HCT116 (cell line): ENCODE results near the gene EXD2. TPM values are rescaled to one million over a fixed set of nuclear protein-coding genes. Genes with fewer than 3 reads are reported as not detected.

Source experiments
- ATAC-seq: fragments of 200-7000 bp; cut with Tn5 transposase; 2 replicates; pipeline ENCODE4 v1.9.1; 2020; ENCODE audit warnings: mild to moderate bottlenecking, moderate library complexity
- BruUV-seq: library from RNA; stranded (reverse); fragments of 400-500 nt; replicated peaks from 2 replicates; lab custom pipeline; 2021; lab: Mats Ljungman, UMichigan
- CTCF ChIA-PET: fragments of 300-600 bp; sonication (Branson Sonifier 250); formaldehyde crosslinking; loops from one replicate; lab custom pipeline; 2021; ENCODE audit warnings: antibody characterized with exemption; lab: Charles Lee
- POLR2A ChIA-PET: fragments of 300-600, 350-600 bp; sonication (Branson Sonifier 250); formaldehyde crosslinking; loops from one replicate; lab custom pipeline; 2021; ENCODE audit warnings: antibody characterized with exemption; lab: Charles Lee
- RAD21 ChIA-PET, 2 experiments: fragments of 300-600 bp; sonication (Branson Sonifier 250); formaldehyde crosslinking; loops; one replicate each; lab custom pipeline; 2023; ENCODE audit warnings: low total read pairs in 2 of 2; ENCODE audit not compliant: uncharacterized antibody in 2 of 2, unreplicated experiment in 2 of 2, low non-redundant PET in 1 of 2; lab: Charles Lee
- DNase-seq: peaks from one replicate; pipeline ENCODE4 v3.0.0-alpha.2; 2010; ENCODE audit warnings: low read depth, low spot score
- H2AFZ ChIP-seq: fragments of 200-600 bp; shearing (Covaris generic), sonication (generic); 2 replicates; pipeline ENCODE4 v1.6.1; 2017; ENCODE audit warnings: low read depth, mixed run types, mixed read lengths, antibody characterized with exemption, low read length; ENCODE audit not compliant: poor library complexity, severe bottlenecking
- H3K27ac ChIP-seq: 2 replicates; pipeline ENCODE4 v1.5.1; 2012; ENCODE audit warnings: low read depth, low read length
- H3K27me3 ChIP-seq: fragments of 200-600 bp; sonication (generic); 2 replicates; pipeline ENCODE4 v1.6.1; 2016; ENCODE audit warnings: mixed run types, low read length, mixed read lengths; ENCODE audit not compliant: insufficient read depth
- H3K36me3 ChIP-seq, 2 experiments: fragments of 200-500 bp in 1 of 2; fragments of 200-600 bp in 1 of 2; sonication (Bioruptor generic) in 1 of 2; sonication (generic) in 1 of 2; 2 replicates each; pipeline versions ENCODE4 v1.5.1 to v1.6.1; 2014 to 2016; ENCODE audit warnings: low read length in 2 of 2, inconsistent platforms in 1 of 2, mixed read lengths in 1 of 2, mixed run types in 1 of 2; ENCODE audit not compliant: insufficient read depth in 2 of 2, control insufficient read depth in 1 of 2
- H3K4me1 ChIP-seq, 2 experiments: fragments of 200-600 bp in 1 of 2; sonication (generic) in 1 of 2; 2 replicates each; pipeline versions ENCODE4 v1.5.1 to v1.6.1; 2012 to 2017; ENCODE audit warnings: low read length in 2 of 2, inconsistent platforms in 1 of 2, mild to moderate bottlenecking in 1 of 2, mixed read lengths in 1 of 2, mixed run types in 1 of 2, moderate library complexity in 1 of 2; ENCODE audit not compliant: insufficient read depth in 2 of 2, control insufficient read depth in 1 of 2
- H3K4me2 ChIP-seq: fragments of 200-600 bp; sonication (generic); 2 replicates; pipeline ENCODE4 v1.6.1; 2017; ENCODE audit warnings: mixed run types, low read length, mixed read lengths
- H3K4me3 ChIP-seq, 2 experiments: fragments of 200-600 bp in 1 of 2; sonication (generic) in 1 of 2; replicated peaks in 1 of 2; 2 replicates each; pipeline ENCODE4 v1.5.1; 2011 to 2016; ENCODE audit warnings: low read length in 2 of 2, control low read depth in 1 of 2, low read depth in 1 of 2, mild to moderate bottlenecking in 1 of 2, mixed read lengths in 1 of 2, mixed run types in 1 of 2
- H3K79me2 ChIP-seq: fragments of 200-600 bp; sonication (generic); 2 replicates; pipeline ENCODE4 v1.6.1; 2017; ENCODE audit warnings: mild to moderate bottlenecking, mixed run types, low read length, moderate library complexity, mixed read lengths; ENCODE audit not compliant: insufficient read depth
- H3K9ac ChIP-seq: fragments of 200-600 bp; sonication (generic); 2 replicates; pipeline ENCODE4 v1.6.1; 2016; ENCODE audit warnings: low read length, mixed read lengths
- H3K9me2 ChIP-seq: fragments of 200-600 bp; sonication (generic), shearing (Covaris generic); 2 replicates; pipeline ENCODE4 v1.6.1; 2017; ENCODE audit warnings: mixed run types, mild to moderate bottlenecking, moderate library complexity; ENCODE audit not compliant: insufficient read depth
- H3K9me3 ChIP-seq, 2 experiments: fragments of 200-500 bp in 1 of 2; fragments of 200-600 bp in 1 of 2; sonication (Bioruptor generic) in 1 of 2; sonication (generic) in 1 of 2; 2 replicates each; pipeline ENCODE4 v1.6.1; 2014 to 2017; ENCODE audit warnings: low read length in 2 of 2, mixed read lengths in 2 of 2, inconsistent platforms in 1 of 2, low read depth in 1 of 2, mild to moderate bottlenecking in 1 of 2, mixed run types in 1 of 2, moderate library complexity in 1 of 2; ENCODE audit not compliant: control insufficient read depth in 1 of 2, insufficient read depth in 1 of 2
- H4K20me1 ChIP-seq: fragments of 200-600 bp; sonication (generic), shearing (Covaris generic); 2 replicates; pipeline ENCODE4 v1.6.1; 2017; ENCODE audit warnings: mixed run types, mild to moderate bottlenecking, moderate library complexity; ENCODE audit not compliant: insufficient read depth
- CTCF ChIP-seq, 3 experiments: fragments of 200-600 bp in 1 of 3; sonication (generic) in 1 of 3; IDR thresholded peaks in 2 of 3; conservative IDR thresholded peaks in 1 of 3; 2 replicates each; pipeline ENCODE4 v1.5.1; 2012 to 2017; ENCODE audit warnings: low read depth in 2 of 3, low read length in 2 of 3, antibody characterized with exemption in 1 of 3, borderline replicate concordance in 1 of 3, control low read depth in 1 of 3, mild to moderate bottlenecking in 1 of 3, mixed read lengths in 1 of 3, mixed run types in 1 of 3, moderate library complexity in 1 of 3; ENCODE audit not compliant: insufficient read depth in 1 of 3
- EZH2 ChIP-seq: fragments of 200-600 bp; sonication (generic); IDR thresholded peaks from 2 replicates; pipeline ENCODE4 v1.6.1; 2017; ENCODE audit warnings: antibody characterized with exemption, mixed run types
- MAX ChIP-seq: IDR thresholded peaks from 2 replicates; pipeline ENCODE4 v1.6.1; 2012
- POLR2A ChIP-seq: IDR thresholded peaks from 2 replicates; pipeline ENCODE4 v1.7.0; 2011; ENCODE audit warnings: borderline replicate concordance; ENCODE audit not compliant: insufficient read depth, insufficient read length; ENCODE audit errors: extremely low read depth
- RAD21 ChIP-seq: IDR thresholded peaks from 2 replicates; pipeline ENCODE4 v1.6.1; 2012; ENCODE audit warnings: low read depth, mild to moderate bottlenecking
- SP1 ChIP-seq: IDR thresholded peaks from 2 replicates; pipeline ENCODE4 v1.6.1; 2012; ENCODE audit warnings: low read depth
- YY1 ChIP-seq: IDR thresholded peaks from 2 replicates; pipeline ENCODE4 v1.6.1; 2011; ENCODE audit warnings: low read length, low read depth, moderate library complexity, mild to moderate bottlenecking; ENCODE audit not compliant: insufficient replicate concordance; ENCODE audit errors: extremely low read depth
- ZBTB33 ChIP-seq: IDR thresholded peaks from 2 replicates; pipeline ENCODE4 v1.6.1; 2011; ENCODE audit warnings: mild to moderate bottlenecking, low read length, moderate library complexity; ENCODE audit not compliant: insufficient replicate concordance; ENCODE audit errors: extremely low read depth
- intact Hi-C: fragments of 100-400 bp; cut with micrococcal nuclease; formaldehyde crosslinking; loops from 2 replicates; pipeline ENCODE4 v1.10.0; 2022
- total RNA-seq: library from RNA; stranded (reverse); gene quantifications from one replicate; pipeline ENCODE4 v1.2.1, GENCODE V29; 2021; ENCODE audit not compliant: unreplicated experiment

The EXD2 gene
- total RNA-seq, 1 experiment from 2014 or later: 20.2 TPM

- no peak for TF ChIP-seq EZH2
- no peak for TF ChIP-seq POLR2A
- TF ChIP-seq RAD21: peak; percentile 72
- TF ChIP-seq CTCF (IDR thresholded peaks at IDR 0.05 in 2 of 3, conservative IDR thresholded peaks at IDR 0.05 in 1 of 3; ENCODE audit: borderline replicate concordance in 1 of 3, insufficient read depth in 1 of 3, low read depth in 2 of 3, low read length in 2 of 3): peak; percentile 54 to 77 (median 61); a peak in 5 of 6 replicates
- TF ChIP-seq ZBTB33: no peak
- TF ChIP-seq YY1: no peak
- no peak for TF ChIP-seq MAX
- no peak for TF ChIP-seq SP1
- ATAC-seq (peak; percentile 85), DNase-seq (peak; percentile 39)
- H3K36me3 ChIP-seq: peaks cover 0 to 4% of the 10 kb centered on the region in 2 experiments; a peak in 1 of 4 replicates
- BruUV-seq: no TSS peak
- ChIA-PET RAD21 (interaction anchor here in 1 of 2 experiments (0.6 kb wide), 1 partner anchor 59 kb away, joined by 5 read pairs; no protein-coding TSS in a partner anchor), CTCF (interaction anchor here (0.6 to 1.7 kb wide), 9 partner anchors 9 to 332 kb away, joined by 3 to 30 read pairs (median 4); partner anchors contain the start of gene CCDC177), POLR2A (no interaction called here)
- no peaks in the 10 kb centered on the region for H4K20me1 ChIP-seq
- no peak overlapping the region for H3K4me3 ChIP-seq
- no peak overlapping the region for H2AFZ ChIP-seq
- H3K27me3 ChIP-seq: no peaks in the 10 kb centered on the region
- no peaks in the 10 kb centered on the region for H3K4me1 ChIP-seq
- no peak overlapping the region for H3K27ac ChIP-seq
- H3K9me3 ChIP-seq: no peaks in the 10 kb centered on the region
- no peak overlapping the region for H3K9ac ChIP-seq
- H3K79me2 ChIP-seq: no peaks in the 10 kb centered on the region
- intact Hi-C loops: loop anchor here (1.0 to 5.0 kb wide), 6 partner anchors 104 to 380 kb away; partner anchors contain the start of gene CCDC177
- H3K4me2 ChIP-seq: no peak overlapping the region
- H3K9me2 ChIP-seq: no peaks in the 10 kb centered on the region
Measured at GRCh38 chr14:69242311-69243224, 51.3 kb downstream of the EXD2 start.
